ENCODE measurements around the gene JAZF1. TPM values are rescaled to one million over a fixed set of nuclear protein-coding genes. Genes with fewer than 3 reads are reported as not detected.

Gene JAZF1
- total RNA-seq, 1 experiment from 2014 or later = 9.1 TPM

DNA sequence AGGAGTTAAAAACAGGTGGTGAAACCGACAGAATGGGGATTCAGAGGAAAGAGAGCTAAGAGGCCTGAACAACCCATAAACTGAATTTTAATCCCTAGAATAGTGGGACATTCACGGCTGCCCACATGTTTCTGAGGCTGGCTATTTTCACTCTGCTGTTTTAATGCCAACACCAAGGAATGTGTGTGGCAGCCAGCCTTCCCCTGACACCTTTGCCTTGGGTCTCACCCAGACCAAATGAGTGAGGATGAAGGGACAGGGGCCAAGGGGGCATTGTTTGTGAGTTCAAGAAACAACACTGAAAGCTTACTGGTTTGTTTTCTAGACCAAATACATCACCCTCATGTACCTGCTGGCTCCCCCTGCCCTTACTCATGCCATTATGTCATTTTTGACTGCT lies 164.3 kb downstream of the JAZF1 start:
- Histone ChIP-seq H4K5ac (ENCODE audit: insufficient read length, low read depth, low read length) (no peak overlapping the region), H4K20me1 (ENCODE audit: control insufficient read depth, insufficient read depth, insufficient read length) (no peaks in the 10 kb centered on the region), H3K4me2 (ENCODE audit: insufficient read depth, insufficient read length, low read length) (no peak overlapping the region), H3K23ac (ENCODE audit: insufficient read length, low read depth, low read length) (no peak overlapping the region), H3K23me2 (ENCODE audit: insufficient read length, low read depth, low read length, poor library complexity, severe bottlenecking) (no peaks in the 10 kb centered on the region), H4K91ac (ENCODE audit: insufficient read length, low read depth, low read length) (no peak overlapping the region), H2AK5ac (ENCODE audit: insufficient read length, low read length) (no peak overlapping the region), H2BK5ac (ENCODE audit: insufficient read length, low read length) (no peak overlapping the region), H3K27ac (ENCODE audit: insufficient read length, low read depth, low read length) (no peak overlapping the region), H3K27me3 (ENCODE audit: insufficient read depth, low read length) (no peaks in the 10 kb centered on the region), H3K14ac (ENCODE audit: insufficient read depth, low read length) (no peak overlapping the region), H2AFZ (ENCODE audit: low read length) (no peak overlapping the region), H3T11ph (ENCODE audit: low read length) (no peak overlapping the region), H2BK120ac (ENCODE audit: low read depth, low read length, poor library complexity, severe bottlenecking) (no peak overlapping the region), H3K18ac (ENCODE audit: insufficient read length, low read depth, low read length) (no peak overlapping the region), H3K4me1 (ENCODE audit: insufficient read depth, low read length) (no peaks in the 10 kb centered on the region), H3K9me3 (ENCODE audit: control insufficient read depth, low read depth, low read length) (peaks cover 10% of the 10 kb centered on the region), H2BK20ac (ENCODE audit: low read depth, low read length, poor library complexity, severe bottlenecking) (no peak overlapping the region), H4K8ac (replicated peaks; ENCODE audit: insufficient read length, low read depth, low read length) (no peak overlapping the region), H3K79me1 (ENCODE audit: insufficient read depth, low read depth, low read length, poor library complexity, severe bottlenecking) (no peaks in the 10 kb centered on the region), H2BK12ac (ENCODE audit: insufficient read length, low read depth, low read length) (no peak overlapping the region), H3K79me2 (ENCODE audit: insufficient read depth, low read length) (no peaks in the 10 kb centered on the region), H3K4ac (ENCODE audit: low read depth, low read length) (no peak overlapping the region), H2BK15ac (ENCODE audit: low read depth, low read length) (no peak overlapping the region), H3K56ac (ENCODE audit: insufficient read length, low read depth, low read length) (no peak overlapping the region), H3K9ac (ENCODE audit: extremely low read depth, insufficient read length, low read length) (no peak overlapping the region)
- WGBS (ENCODE audit: extremely low coverage, insufficient read length, low lambda C conversion rate) = no CpG with 5 or more reads among the region's 2 CpGs
- Mint-ChIP-seq H3K9me3 (peaks cover 7 to 10% of the 10 kb centered on the region in 2 experiments), H3K4me1 (peaks cover 11 to 13% of the 10 kb centered on the region in 2 experiments), H3K27ac (no peak overlapping the region), H3K4me3 (no peak overlapping the region), H3K27me3 (ENCODE audit: low read depth) (0 out of 2 replicates have a peak, but pooled peaks cover 3% of the 10 kb centered on the region), H3K36me3 (ENCODE audit: insufficient read depth in 1 of 3, low read depth in 3 of 3) (peaks cover 9 to 14% (median 11%) of the 10 kb centered on the region in 3 experiments)
- TF ChIP-seq, protein P1, sequence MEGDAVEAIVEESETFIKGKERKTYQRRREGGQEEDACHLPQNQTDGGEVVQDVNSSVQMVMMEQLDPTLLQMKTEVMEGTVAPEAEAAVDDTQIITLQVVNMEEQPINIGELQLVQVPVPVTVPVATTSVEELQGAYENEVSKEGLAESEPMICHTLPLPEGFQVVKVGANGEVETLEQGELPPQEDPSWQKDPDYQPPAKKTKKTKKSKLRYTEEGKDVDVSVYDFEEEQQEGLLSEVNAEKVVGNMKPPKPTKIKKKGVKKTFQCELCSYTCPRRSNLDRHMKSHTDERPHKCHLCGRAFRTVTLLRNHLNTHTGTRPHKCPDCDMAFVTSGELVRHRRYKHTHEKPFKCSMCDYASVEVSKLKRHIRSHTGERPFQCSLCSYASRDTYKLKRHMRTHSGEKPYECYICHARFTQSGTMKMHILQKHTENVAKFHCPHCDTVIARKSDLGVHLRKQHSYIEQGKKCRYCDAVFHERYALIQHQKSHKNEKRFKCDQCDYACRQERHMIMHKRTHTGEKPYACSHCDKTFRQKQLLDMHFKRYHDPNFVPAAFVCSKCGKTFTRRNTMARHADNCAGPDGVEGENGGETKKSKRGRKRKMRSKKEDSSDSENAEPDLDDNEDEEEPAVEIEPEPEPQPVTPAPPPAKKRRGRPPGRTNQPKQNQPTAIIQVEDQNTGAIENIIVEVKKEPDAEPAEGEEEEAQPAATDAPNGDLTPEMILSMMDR (conservative IDR thresholded peaks at IDR 0.05) = no peak
- no peak for DNase-seq
